ENCODE data around the gene TMTC2. TPM values are rescaled to one million over a fixed set of nuclear protein-coding genes. Genes with fewer than 3 reads are reported as not detected.

TMTC2 gene
- total RNA-seq, 1 donor from 2014 or later, result 3.6 TPM

- Mint-ChIP-seq H3K4me3 (ENCODE audit: unreplicated experiment) (no peak overlapping the region), H3K27ac (ENCODE audit: unreplicated experiment) (no peak overlapping the region)
- DNase-seq (ENCODE audit: low spot score), result no peak
These were observed 27.1 kb upstream of the TMTC2 start for GRCh38 chr12:82659343-82660207.

DNA sequence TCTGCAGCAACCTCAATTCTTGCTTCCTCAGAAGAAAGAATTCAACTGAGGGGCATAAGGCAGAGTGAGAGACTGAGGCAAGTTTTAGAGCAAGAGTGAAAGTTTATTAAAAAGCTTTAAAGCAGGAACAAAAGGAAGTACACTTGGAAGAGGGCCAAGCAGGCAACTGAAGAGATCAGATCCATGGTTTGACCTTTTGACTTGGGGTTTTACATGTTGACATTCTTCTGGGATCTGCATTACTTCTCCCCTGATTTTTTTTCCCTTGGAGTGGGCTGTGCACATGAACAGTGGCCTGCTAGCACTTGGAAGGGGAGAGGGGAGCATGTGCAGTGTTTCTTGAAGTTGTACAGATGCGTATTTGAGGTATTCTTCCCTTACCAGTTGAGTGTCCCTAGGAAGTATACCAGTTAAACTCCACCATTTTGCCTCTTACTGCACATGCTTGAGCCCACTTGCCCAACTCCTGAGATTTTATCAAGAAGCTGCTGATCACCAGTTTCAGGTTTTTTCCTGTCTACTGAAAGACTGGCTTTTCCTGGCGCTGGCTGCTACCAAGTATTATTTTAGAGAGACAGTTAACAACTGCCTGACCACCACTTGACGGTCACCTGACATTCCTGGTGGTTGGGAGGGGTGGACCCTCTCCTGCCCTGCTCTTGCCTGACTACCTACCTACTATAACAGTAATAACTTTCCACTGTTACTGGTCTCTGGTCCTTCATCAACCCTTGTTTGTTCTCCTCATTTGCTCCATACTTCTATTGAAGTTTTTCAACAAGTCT lies 26.0 kb upstream of the TMTC2 start:
- DNase-seq (ENCODE audit: low spot score), result no peak
- peaks cover 2% of the 10 kb centered on the region for H3K27me3 Mint-ChIP-seq (ENCODE audit: unreplicated experiment)
- TF ChIP-seq, protein P1, sequence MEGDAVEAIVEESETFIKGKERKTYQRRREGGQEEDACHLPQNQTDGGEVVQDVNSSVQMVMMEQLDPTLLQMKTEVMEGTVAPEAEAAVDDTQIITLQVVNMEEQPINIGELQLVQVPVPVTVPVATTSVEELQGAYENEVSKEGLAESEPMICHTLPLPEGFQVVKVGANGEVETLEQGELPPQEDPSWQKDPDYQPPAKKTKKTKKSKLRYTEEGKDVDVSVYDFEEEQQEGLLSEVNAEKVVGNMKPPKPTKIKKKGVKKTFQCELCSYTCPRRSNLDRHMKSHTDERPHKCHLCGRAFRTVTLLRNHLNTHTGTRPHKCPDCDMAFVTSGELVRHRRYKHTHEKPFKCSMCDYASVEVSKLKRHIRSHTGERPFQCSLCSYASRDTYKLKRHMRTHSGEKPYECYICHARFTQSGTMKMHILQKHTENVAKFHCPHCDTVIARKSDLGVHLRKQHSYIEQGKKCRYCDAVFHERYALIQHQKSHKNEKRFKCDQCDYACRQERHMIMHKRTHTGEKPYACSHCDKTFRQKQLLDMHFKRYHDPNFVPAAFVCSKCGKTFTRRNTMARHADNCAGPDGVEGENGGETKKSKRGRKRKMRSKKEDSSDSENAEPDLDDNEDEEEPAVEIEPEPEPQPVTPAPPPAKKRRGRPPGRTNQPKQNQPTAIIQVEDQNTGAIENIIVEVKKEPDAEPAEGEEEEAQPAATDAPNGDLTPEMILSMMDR (IDR thresholded peaks at IDR 0.05; ENCODE audit: unreplicated experiment), result no peak
- no peaks in the 10 kb centered on the region for H3K9me3 Mint-ChIP-seq (ENCODE audit: unreplicated experiment)
- no peak overlapping the region for H3K4me3 Mint-ChIP-seq (ENCODE audit: unreplicated experiment)
- H3K27ac Mint-ChIP-seq (ENCODE audit: unreplicated experiment), result no peak overlapping the region
- no peaks in the 10 kb centered on the region for H3K4me1 Mint-ChIP-seq (ENCODE audit: unreplicated experiment)
- peaks cover 3% of the 10 kb centered on the region for H3K36me3 Mint-ChIP-seq (ENCODE audit: low read depth, unreplicated experiment)

More at GRCh38 chr12:82659343-82660207, 27.1 kb upstream of the TMTC2 start:
- Mint-ChIP-seq H3K27me3 (ENCODE audit: unreplicated experiment) (peaks cover 2% of the 10 kb centered on the region), H3K9me3 (ENCODE audit: unreplicated experiment) (no peaks in the 10 kb centered on the region), H3K36me3 (ENCODE audit: low read depth, unreplicated experiment) (peaks cover 3% of the 10 kb centered on the region), H3K4me1 (ENCODE audit: unreplicated experiment) (no peaks in the 10 kb centered on the region)
- TF ChIP-seq, protein P1 (IDR thresholded peaks at IDR 0.05; ENCODE audit: unreplicated experiment), result no peak

DNA sequence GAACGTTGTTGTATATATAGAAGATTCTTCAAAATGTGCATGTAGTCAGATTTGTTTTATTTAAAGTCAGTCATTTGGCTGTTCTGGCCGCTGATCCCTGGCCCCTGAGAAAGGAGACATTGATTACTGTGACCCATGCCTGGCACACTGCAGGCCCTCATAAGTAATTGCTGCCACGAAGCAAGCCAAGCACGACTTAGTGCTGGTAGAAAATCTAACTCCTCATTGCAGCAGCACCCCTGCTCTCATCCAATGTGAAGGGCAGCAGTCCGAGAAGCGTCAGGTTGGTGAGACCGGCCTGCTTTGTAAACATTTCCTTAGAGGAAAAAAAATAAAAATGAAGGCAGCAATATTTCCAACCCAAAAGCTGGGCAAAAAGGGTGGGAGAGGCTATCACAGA lies 22.8 kb upstream of the TMTC2 start:
- no peak for DNase-seq (ENCODE audit: low spot score)
- no peak overlapping the region for H3K4me3 Mint-ChIP-seq (ENCODE audit: unreplicated experiment)
- TF ChIP-seq, protein P1 (IDR thresholded peaks at IDR 0.05; ENCODE audit: unreplicated experiment), result no peak
- H3K36me3 Mint-ChIP-seq (ENCODE audit: low read depth, unreplicated experiment), result no peaks in the 10 kb centered on the region
- H3K9me3 Mint-ChIP-seq (ENCODE audit: unreplicated experiment), result no peaks in the 10 kb centered on the region
- H3K27me3 Mint-ChIP-seq (ENCODE audit: unreplicated experiment), result peaks cover 2% of the 10 kb centered on the region
- H3K4me1 Mint-ChIP-seq (ENCODE audit: unreplicated experiment), result no peaks in the 10 kb centered on the region
- no peak overlapping the region for H3K27ac Mint-ChIP-seq (ENCODE audit: unreplicated experiment)

DNA sequence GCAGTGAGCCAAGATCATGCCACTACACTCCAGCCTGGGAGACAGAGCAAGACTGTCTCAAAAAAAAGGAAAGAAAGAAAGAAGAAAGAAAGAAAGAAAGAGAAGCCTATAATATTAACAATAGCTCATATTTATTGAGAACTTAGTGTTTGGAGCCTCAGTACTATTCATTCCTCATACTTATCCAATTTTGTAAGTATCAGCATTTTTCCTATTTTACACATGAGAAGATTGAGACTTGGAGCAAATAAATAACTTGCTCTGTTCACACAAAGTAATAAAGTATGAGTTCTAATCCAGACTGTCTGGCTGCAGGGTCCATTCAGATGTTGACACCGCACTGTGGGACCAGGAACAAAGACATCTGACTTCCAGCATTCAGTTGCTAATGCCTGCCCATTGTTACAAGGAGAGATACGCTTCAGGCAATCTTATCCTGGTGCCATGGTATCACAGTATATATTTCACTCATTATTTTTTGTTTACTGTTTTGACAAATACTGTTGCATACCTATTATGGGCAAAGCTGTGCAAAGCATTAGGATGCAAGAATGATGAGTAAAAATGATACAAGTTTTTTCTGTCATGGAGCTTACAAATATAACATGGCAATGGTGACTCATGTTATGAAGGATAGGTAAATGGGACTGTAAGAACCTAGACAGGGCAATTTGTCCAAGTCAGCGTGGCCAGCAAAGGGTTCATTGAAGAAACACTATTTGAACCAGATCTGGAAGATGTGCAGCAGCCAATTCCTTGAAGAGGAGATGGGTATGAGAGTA lies 21.4 kb upstream of the TMTC2 start:
- Mint-ChIP-seq H3K27me3 (ENCODE audit: unreplicated experiment) (no peaks in the 10 kb centered on the region), H3K4me1 (ENCODE audit: unreplicated experiment) (no peaks in the 10 kb centered on the region), H3K9me3 (ENCODE audit: unreplicated experiment) (no peaks in the 10 kb centered on the region), H3K4me3 (ENCODE audit: unreplicated experiment) (no peak overlapping the region), H3K27ac (ENCODE audit: unreplicated experiment) (no peak overlapping the region), H3K36me3 (ENCODE audit: low read depth, unreplicated experiment) (no peaks in the 10 kb centered on the region)
- DNase-seq (ENCODE audit: low spot score), result no peak
- TF ChIP-seq, protein P1 (IDR thresholded peaks at IDR 0.05; ENCODE audit: unreplicated experiment), result no peak
